Chondrocyte (in vitro differentiated cells): Measurements from ENCODE around the gene TMEM222. TPM values are rescaled to one million over a fixed set of nuclear protein-coding genes. Genes with fewer than 3 reads are reported as not detected.
A peak's percentile ranks its signal among the peaks of the same experiment; 100 is the strongest.

Experiments used
- DNase-seq: peaks from one replicate; pipeline ENCODE4 v3.0.0; 2021; ENCODE audit warnings: mixed read lengths, low spot score
- H3K27ac Mint-ChIP-seq: one replicate; pipeline ENCODE4 v1.8.0; 2021; ENCODE audit warnings: mild to moderate bottlenecking, moderate library complexity, mixed read lengths; ENCODE audit not compliant: unreplicated experiment
- H3K27me3 Mint-ChIP-seq: 2 replicates; pipeline ENCODE4 v1.8.0; 2021; ENCODE audit warnings: low read depth, mixed read lengths
- H3K36me3 Mint-ChIP-seq: 2 replicates; pipeline ENCODE4 v1.8.0; 2021; ENCODE audit warnings: low read depth, mixed read lengths
- H3K4me1 Mint-ChIP-seq: 2 replicates; pipeline ENCODE4 v1.8.0; 2021; ENCODE audit warnings: low read depth, mild to moderate bottlenecking, mixed read lengths
- H3K4me3 Mint-ChIP-seq: one replicate; pipeline ENCODE4 v1.8.0; 2021; ENCODE audit warnings: mild to moderate bottlenecking, moderate library complexity, mixed read lengths; ENCODE audit not compliant: unreplicated experiment
- H3K9me3 Mint-ChIP-seq: 2 replicates; pipeline ENCODE4 v1.8.0; 2021; ENCODE audit warnings: low read depth, mixed read lengths
- CTCF ChIP-seq: fragments of 200-600 bp; sonication (generic); IDR thresholded peaks from 2 replicates; pipeline ENCODE4 v1.5.0; 2021; ENCODE audit warnings: antibody characterized with exemption, mild to moderate bottlenecking, moderate library complexity
- total RNA-seq: library from RNA; stranded (reverse); gene quantifications from 3 replicates; pipeline ENCODE4 v1.2.1, GENCODE V29; 2021

The TMEM222 gene
- total RNA-seq, 1 donor from 2014 or later: 34.6 TPM

- Mint-ChIP-seq H3K9me3 (no peaks in the 10 kb centered on the region), H3K36me3 (no peaks in the 10 kb centered on the region), H3K27me3 (peaks cover 4% of the 10 kb centered on the region), H3K4me1 (peaks cover 15% of the 10 kb centered on the region), H3K27ac (no peak overlapping the region), H3K4me3 (no peak overlapping the region)
- TF ChIP-seq CTCF: no peak
- no peak for DNase-seq
Measured at GRCh38 chr1:27318136-27318535, 3.8 kb upstream of the TMEM222 start.

- Mint-ChIP-seq H3K27me3 (peaks cover 4% of the 10 kb centered on the region), H3K4me1 (peaks cover 20% of the 10 kb centered on the region), H3K27ac (no peak overlapping the region), H3K9me3 (no peaks in the 10 kb centered on the region), H3K36me3 (no peaks in the 10 kb centered on the region), H3K4me3 (no peak overlapping the region)
- no peak for TF ChIP-seq CTCF
- peak; percentile 11 for DNase-seq
Measured at GRCh38 chr1:27318596-27318995, 3.4 kb upstream of the TMEM222 start.

- peak overlapping the region; percentile 95 for H3K4me3 Mint-ChIP-seq
- no peak for TF ChIP-seq CTCF
- H3K36me3 Mint-ChIP-seq: peaks cover 6% of the 10 kb centered on the region
- no peak for DNase-seq
- H3K27me3 Mint-ChIP-seq: peaks cover 4% of the 10 kb centered on the region
- H3K27ac Mint-ChIP-seq: peak overlapping the region; percentile 96
- no peaks in the 10 kb centered on the region for H3K9me3 Mint-ChIP-seq
- peaks cover 30% of the 10 kb centered on the region for H3K4me1 Mint-ChIP-seq
Measured at GRCh38 chr1:27322569-27323240, 742 bp downstream of the TMEM222 start.

- Mint-ChIP-seq H3K36me3 (peaks cover 8% of the 10 kb centered on the region), H3K4me3 (no peak overlapping the region), H3K4me1 (peaks cover 26% of the 10 kb centered on the region), H3K9me3 (no peaks in the 10 kb centered on the region), H3K27ac (no peak overlapping the region), H3K27me3 (no peaks in the 10 kb centered on the region)
- no peak for DNase-seq
- no peak for TF ChIP-seq CTCF
Measured at GRCh38 chr1:27325286-27325685, 3.3 kb downstream of the TMEM222 start.

GRCh38 chr1:27327964-27328363, 6.0 kb downstream of the TMEM222 start:
- H3K4me3 Mint-ChIP-seq: no peak overlapping the region
- no peak for TF ChIP-seq CTCF
- no peaks in the 10 kb centered on the region for H3K27me3 Mint-ChIP-seq
- H3K4me1 Mint-ChIP-seq: peaks cover 17% of the 10 kb centered on the region
- H3K36me3 Mint-ChIP-seq: peaks cover 10% of the 10 kb centered on the region
- H3K27ac Mint-ChIP-seq: no peak overlapping the region
- H3K9me3 Mint-ChIP-seq: no peaks in the 10 kb centered on the region
- DNase-seq: no peak
